Neural progenitor cell (in vitro differentiated cells): ENCODE data around the gene WDR88. TPM values are rescaled to one million over a fixed set of nuclear protein-coding genes. Genes with fewer than 3 reads are reported as not detected.

ENCODE experiments used
- DNase-seq: peaks from one replicate; pipeline ENCODE4 v3.0.0-alpha.2; 2016; ENCODE audit warnings: low spot score
- H2AFZ ChIP-seq: fragments of 200-600 bp; sonication (generic); replicated peaks from 2 replicates; pipeline ENCODE4 v1.6.1; 2016; ENCODE audit warnings: antibody characterized with exemption
- H3F3A ChIP-seq: fragments of 200-600 bp; sonication (generic); 2 replicates; pipeline ENCODE4 v1.6.1; 2016; ENCODE audit warnings: antibody characterized with exemption, low read depth
- H3K27ac ChIP-seq: fragments of 200-600 bp; sonication (generic); 2 replicates; pipeline ENCODE4 v1.5.1; 2016; ENCODE audit warnings: mild to moderate bottlenecking
- H3K27me3 ChIP-seq: fragments of 200-600 bp; sonication (generic); 2 replicates; pipeline ENCODE4 v1.6.1; 2016; ENCODE audit warnings: mild to moderate bottlenecking, moderate library complexity
- H3K36me3 ChIP-seq: fragments of 200-600 bp; sonication (generic); 2 replicates; pipeline ENCODE4 v1.5.1; 2016
- H3K4me1 ChIP-seq: fragments of 200-600 bp; sonication (generic); 2 replicates; pipeline ENCODE4 v1.6.1; 2016; ENCODE audit warnings: mixed run types
- H3K4me2 ChIP-seq: fragments of 200-600 bp; sonication (generic); 2 replicates; pipeline ENCODE4 v1.6.1; 2016
- H3K4me3 ChIP-seq: fragments of 200-600 bp; sonication (generic); 2 replicates; pipeline ENCODE4 v1.5.1; 2016
- H3K79me2 ChIP-seq: fragments of 200-600 bp; sonication (generic); 2 replicates; pipeline ENCODE4 v1.6.1; 2016; ENCODE audit warnings: low read depth
- H3K9ac ChIP-seq: fragments of 200-600 bp; sonication (generic); 2 replicates; pipeline ENCODE4 v1.6.1; 2016
- H3K9me3 ChIP-seq: fragments of 200-600 bp; sonication (generic); 2 replicates; pipeline ENCODE4 v1.5.1; 2016; ENCODE audit warnings: low read depth
- H4K20me1 ChIP-seq: fragments of 200-600 bp; sonication (generic); 2 replicates; pipeline ENCODE4 v1.6.1; 2016; ENCODE audit warnings: low read depth
- H3K27ac Mint-ChIP-seq: 3 replicates; pipeline ENCODE4 v1.8.0; 2021; ENCODE audit warnings: mixed read lengths
- H3K27me3 Mint-ChIP-seq: 2 replicates; pipeline ENCODE4 v1.8.0; 2022; ENCODE audit warnings: low read depth, mild to moderate bottlenecking, inconsistent platforms, moderate library complexity, mixed read lengths; ENCODE audit not compliant: insufficient read depth
- H3K36me3 Mint-ChIP-seq: 3 replicates; pipeline ENCODE4 v1.8.0; 2021; ENCODE audit warnings: mixed read lengths
- H3K4me1 Mint-ChIP-seq: 3 replicates; pipeline ENCODE4 v1.8.0; 2021; ENCODE audit warnings: mixed read lengths
- H3K4me3 Mint-ChIP-seq: 3 replicates; pipeline ENCODE4 v1.8.0; 2021; ENCODE audit warnings: mild to moderate bottlenecking, moderate library complexity, mixed read lengths
- H3K9me3 Mint-ChIP-seq: 3 replicates; pipeline ENCODE4 v1.8.0; 2020; ENCODE audit warnings: mixed read lengths
- CTCF ChIP-seq: fragments of 200-600 bp; sonication (generic); IDR thresholded peaks from 2 replicates; pipeline ENCODE4 v1.5.1; 2017; ENCODE audit warnings: antibody characterized with exemption, mild to moderate bottlenecking
- EZH2 ChIP-seq: fragments of 200-600 bp; sonication (generic); IDR thresholded peaks from 2 replicates; pipeline ENCODE4 v1.6.1; 2017; ENCODE audit warnings: antibody characterized with exemption, mild to moderate bottlenecking, moderate library complexity
- EZH2phosphoT487 ChIP-seq: fragments of 200-600 bp; sonication (generic); IDR thresholded peaks from 2 replicates; pipeline ENCODE4 v1.6.1; 2017; ENCODE audit warnings: antibody characterized with exemption
- total RNA-seq: library from RNA; depleted of rRNA; stranded (reverse); fragments of >200 nt; gene quantifications from 2 replicates; pipeline ENCODE4 v1.2.3, GENCODE V29; 2015; ENCODE audit warnings: low replicate concordance

WDR88 gene
- total RNA-seq, 1 donor from 2014 or later: not detected

- DNase-seq: no peak
- no peaks in the 10 kb centered on the region for H3K36me3 ChIP-seq
- H3K27me3 ChIP-seq: no peaks in the 10 kb centered on the region
- H3K79me2 ChIP-seq: no peaks in the 10 kb centered on the region
- Mint-ChIP-seq H3K4me1 (peaks cover 5% of the 10 kb centered on the region), H3K4me3 (no peak overlapping the region), H3K27ac (no peak overlapping the region), H3K9me3 (no peaks in the 10 kb centered on the region), H3K36me3 (no peaks in the 10 kb centered on the region), H3K27me3 (peaks cover 7% of the 10 kb centered on the region)
- no peak overlapping the region for H3K9ac ChIP-seq
- H3K4me1 ChIP-seq: no peaks in the 10 kb centered on the region
- peaks cover 5% of the 10 kb centered on the region for H3F3A ChIP-seq
- TF ChIP-seq CTCF (no peak), EZH2 (no peak), EZH2phosphoT487 (no peak)
- H4K20me1 ChIP-seq: no peaks in the 10 kb centered on the region
- H2AFZ ChIP-seq: no peak overlapping the region
- H3K4me3 ChIP-seq: no peak overlapping the region
- H3K9me3 ChIP-seq: no peaks in the 10 kb centered on the region
- H3K4me2 ChIP-seq: no peak overlapping the region
- H3K27ac ChIP-seq: no peak overlapping the region
Measured at GRCh38 chr19:33210266-33210940, 78.5 kb downstream of the WDR88 start.

- no peak overlapping the region for H3K4me3 ChIP-seq
- peaks cover 5% of the 10 kb centered on the region for H3F3A ChIP-seq
- H3K9ac ChIP-seq: no peak overlapping the region
- H3K9me3 Mint-ChIP-seq: no peaks in the 10 kb centered on the region
- H3K4me1 ChIP-seq: no peaks in the 10 kb centered on the region
- H3K4me2 ChIP-seq: no peak overlapping the region
- H3K27me3 ChIP-seq: no peaks in the 10 kb centered on the region
- no peaks in the 10 kb centered on the region for H3K36me3 ChIP-seq
- H4K20me1 ChIP-seq: no peaks in the 10 kb centered on the region
- no peak overlapping the region for H3K27ac ChIP-seq
- H3K79me2 ChIP-seq: no peaks in the 10 kb centered on the region
- H3K9me3 ChIP-seq: no peaks in the 10 kb centered on the region
- peaks cover 8% of the 10 kb centered on the region for H3K4me1 Mint-ChIP-seq
- TF ChIP-seq EZH2phosphoT487: no peak
- no peak for TF ChIP-seq CTCF
- no peak for TF ChIP-seq EZH2
- no peak overlapping the region for H2AFZ ChIP-seq
- H3K27me3 Mint-ChIP-seq: peaks cover 11% of the 10 kb centered on the region
- H3K36me3 Mint-ChIP-seq: no peaks in the 10 kb centered on the region
- DNase-seq: no peak
- no peak overlapping the region for H3K4me3 Mint-ChIP-seq
- H3K27ac Mint-ChIP-seq: no peak overlapping the region
Measured at GRCh38 chr19:33211794-33212435, 80.0 kb downstream of the WDR88 start.

- Mint-ChIP-seq H3K4me1 (peaks cover 8% of the 10 kb centered on the region), H3K9me3 (no peaks in the 10 kb centered on the region), H3K4me3 (no peak overlapping the region), H3K36me3 (no peaks in the 10 kb centered on the region), H3K27me3 (peaks cover 11% of the 10 kb centered on the region), H3K27ac (peak overlapping the region; percentile 72)
- Histone ChIP-seq H3K36me3 (no peaks in the 10 kb centered on the region), H3K27me3 (no peaks in the 10 kb centered on the region), H4K20me1 (no peaks in the 10 kb centered on the region), H3K27ac (no peak overlapping the region), H3K9ac (no peak overlapping the region), H3K79me2 (no peaks in the 10 kb centered on the region), H3K4me3 (no peak overlapping the region), H3K4me1 (peaks cover under 1% of the 10 kb centered on the region), H2AFZ (no peak overlapping the region), H3K9me3 (no peaks in the 10 kb centered on the region), H3K4me2 (no peak overlapping the region), H3F3A (peaks cover 5% of the 10 kb centered on the region)
- TF ChIP-seq CTCF: no peak
- TF ChIP-seq EZH2: no peak
- no peak for TF ChIP-seq EZH2phosphoT487
- DNase-seq: no peak
Measured at GRCh38 chr19:33212436-33213172, 80.7 kb downstream of the WDR88 start.
